PFSK-1 (cell line): ENCODE data around the gene UBE2L3.

Experiments
- REST ChIP-seq, 2 experiments: IDR thresholded peaks; 2 replicates each; pipeline versions ENCODE4 v1.6.1 to v1.8.0; 2011 to 2012; ENCODE audit warnings: low read depth in 2 of 2, low read length in 2 of 2, control low read depth in 1 of 2, inconsistent platforms in 1 of 2, mild to moderate bottlenecking in 1 of 2, moderate library complexity in 1 of 2; ENCODE audit not compliant: insufficient read depth in 1 of 2
- TAF1 ChIP-seq: IDR thresholded peaks from 2 replicates; pipeline ENCODE4 v1.6.1; 2012; ENCODE audit warnings: low read length, control low read depth, borderline replicate concordance; ENCODE audit not compliant: insufficient read depth

- TF ChIP-seq REST (IDR thresholded peaks at IDR 0.05; ENCODE audit: insufficient read depth in 1 of 2, low read depth in 2 of 2, low read length in 2 of 2), result no peak
- peak; percentile 78; the same call in 1 of the 2 replicates for TF ChIP-seq TAF1
These were observed 84.6 kb downstream of the UBE2L3 start for GRCh38 chr22:21652010-21652546.
